Adipose tissue (tissue), 3 donors: ENCODE measurements around the gene DDOST. TPM values are rescaled to one million over a fixed set of nuclear protein-coding genes. Genes with fewer than 3 reads are reported as not detected.
"Not testable (repeated sequence)": the region's sequence is repeated elsewhere in the genome, so short reads cannot be mapped to it uniquely, and the experiment has no call there.

Source experiments
- H3K27ac ChIP-seq: one replicate; pipeline ENCODE4 v1.5.1; 2013; ENCODE audit warnings: low read depth, low read length
- WGBS, 3 donors: extraction: QIAGEN DNeasy Blood & Tissue Kit; methylation state at CpG; one replicate each; pipeline ENCODE4 v1.1.7; 2013; 5-methylcytosine and 5-hydroxymethylcytosine counted together
- polyA plus RNA-seq, 3 donors: library from polyadenylated mRNA; stranded (reverse); fragments of 200-250 nt; gene quantifications; one replicate each; pipeline ENCODE4 v1.2.3, GENCODE V29; 2013
- donor health status: healthy with polysubstance abuse.
- donor health status: Bipolar disorder and iron deficiency.
- donor health status: healthy.

Gene DDOST
- polyA plus RNA-seq, 3 donors: 80.2 to 182 (median 157) TPM

DNA sequence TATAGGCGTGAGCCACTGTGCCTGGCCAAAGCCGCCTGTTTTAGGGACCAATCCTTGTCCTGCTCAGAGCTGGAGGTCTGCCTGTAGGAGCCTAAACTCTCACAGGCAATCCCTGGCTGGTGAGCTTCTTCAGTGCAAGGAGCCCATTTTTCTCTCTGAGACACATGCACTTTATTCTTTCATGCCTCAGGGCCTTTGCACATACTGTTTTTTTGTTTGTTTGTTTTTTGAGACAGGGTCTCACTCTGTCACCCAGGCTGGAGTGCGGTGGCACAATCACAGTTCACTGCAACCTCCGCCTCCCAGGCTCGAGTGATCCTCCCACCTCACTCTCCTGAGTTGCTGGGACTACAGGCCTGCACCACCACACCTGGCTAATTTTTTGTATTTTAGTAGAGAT lies 49.5 kb downstream of the DDOST start:
- 94 to 98% (median 96%) methylated on average over 5 of the region's 5 CpGs for WGBS, 3 donors
- H3K27ac ChIP-seq: no peak overlapping the region

DNA sequence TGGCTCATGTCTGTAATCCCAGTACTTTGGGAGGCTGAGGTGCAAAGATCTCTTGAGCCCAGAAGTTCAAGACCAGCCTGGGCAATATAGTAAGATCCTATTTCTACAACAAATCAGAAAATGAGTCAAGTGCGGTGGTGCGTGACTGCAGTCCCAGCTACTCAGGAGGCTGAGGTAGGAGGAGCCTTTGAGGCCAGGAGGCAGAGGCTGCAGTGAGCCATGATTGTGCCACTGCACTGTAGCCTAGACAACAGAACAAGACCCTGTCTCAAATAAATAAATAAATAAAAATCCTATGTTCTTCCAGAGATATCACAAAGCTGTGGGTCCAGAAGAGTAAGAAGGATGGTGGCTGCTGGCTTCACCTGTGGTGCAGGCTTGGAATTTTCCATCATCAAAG lies 50.2 kb downstream of the DDOST start:
- H3K27ac ChIP-seq: no peak overlapping the region
- 89 to 99% (median 98%) methylated on average over 2 of the region's 2 CpGs for WGBS, 3 donors

DNA sequence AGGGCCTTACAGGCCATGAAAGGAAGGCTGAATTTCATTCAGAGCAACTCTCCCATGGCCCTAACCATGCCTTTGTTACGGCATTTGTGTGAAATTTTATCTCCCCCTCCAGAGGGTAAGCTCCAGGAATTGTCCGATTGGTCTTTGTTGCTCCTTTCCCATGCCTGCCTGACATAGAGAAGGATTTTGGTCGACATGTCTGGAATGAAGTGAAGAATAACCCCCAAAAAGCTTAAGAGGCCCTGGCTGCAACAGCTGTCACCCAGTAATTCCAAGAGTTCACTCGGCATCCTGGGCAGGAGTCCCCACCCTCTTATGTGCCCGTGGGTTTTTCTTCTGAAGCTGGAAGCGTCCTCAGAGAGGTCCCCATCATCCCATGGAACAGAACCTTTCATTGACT lies 51.6 kb downstream of the DDOST start:
- 76 to 90% (median 90%) methylated on average over 6 of the region's 6 CpGs for WGBS, 3 donors
- H3K27ac ChIP-seq: no peak overlapping the region

DNA sequence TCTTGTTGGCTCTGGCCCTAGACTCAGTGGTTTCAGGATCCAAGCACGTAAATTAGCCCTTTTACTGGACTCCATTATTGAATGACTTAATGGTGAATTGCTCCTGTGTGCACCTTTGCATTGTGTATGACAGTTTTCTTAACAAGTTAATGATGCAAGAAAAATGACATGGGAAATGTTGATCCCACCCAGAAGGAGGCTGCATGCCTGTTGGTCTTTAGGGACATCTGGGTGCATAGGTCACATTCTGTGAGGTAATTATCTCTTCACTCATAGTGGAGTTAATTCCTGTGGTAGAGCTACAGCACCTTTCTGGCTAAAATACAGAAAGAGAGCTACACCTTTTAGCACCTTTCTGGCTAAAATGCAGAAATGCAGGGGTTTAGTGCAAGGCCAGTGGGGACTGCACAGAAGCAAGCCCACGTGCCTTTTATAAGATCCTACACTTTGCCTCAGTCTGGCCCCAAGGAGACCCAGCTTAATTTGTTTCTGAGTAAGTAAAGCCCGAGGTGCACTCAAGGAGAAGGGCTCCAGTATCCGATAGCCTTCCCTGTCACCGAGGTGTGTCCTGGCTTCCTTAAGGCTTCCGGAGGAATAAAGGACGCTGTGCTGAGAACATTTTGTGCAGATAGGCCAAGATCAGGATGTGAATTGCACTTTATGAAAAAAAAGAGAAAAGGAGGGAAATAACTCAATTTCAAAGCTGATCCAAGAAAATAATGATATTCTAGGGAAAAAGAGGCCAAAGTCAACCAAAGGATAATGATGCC lies 54.2 kb downstream of the DDOST start:
- H3K27ac ChIP-seq: not testable (repeated sequence)
- 73 to 76% (median 76%) methylated on average over 6 of the region's 7 CpGs for WGBS, 3 donors

DNA sequence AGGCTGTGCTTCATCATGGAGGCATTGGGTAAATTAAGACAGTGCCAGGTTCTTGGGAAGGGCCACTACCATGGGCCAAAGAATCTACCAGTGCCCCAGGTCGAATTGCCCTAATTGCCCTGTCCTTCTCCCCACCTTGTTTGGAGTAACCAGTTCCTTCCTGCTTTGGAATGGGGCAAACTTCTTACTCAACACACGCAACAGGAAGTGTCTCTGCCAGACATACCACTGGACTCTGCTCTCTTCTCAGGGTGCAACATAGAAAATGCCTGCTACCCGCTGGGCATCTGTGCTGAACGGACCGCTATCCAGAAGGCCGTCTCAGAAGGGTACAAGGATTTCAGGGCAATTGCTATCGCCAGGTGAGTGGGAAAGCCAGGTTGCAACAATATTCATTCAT lies 56.5 kb downstream of the DDOST start:
- 56 to 86% (median 72%) methylated on average over 7 of the region's 7 CpGs for WGBS, 3 donors
- H3K27ac ChIP-seq: no peak overlapping the region

DNA sequence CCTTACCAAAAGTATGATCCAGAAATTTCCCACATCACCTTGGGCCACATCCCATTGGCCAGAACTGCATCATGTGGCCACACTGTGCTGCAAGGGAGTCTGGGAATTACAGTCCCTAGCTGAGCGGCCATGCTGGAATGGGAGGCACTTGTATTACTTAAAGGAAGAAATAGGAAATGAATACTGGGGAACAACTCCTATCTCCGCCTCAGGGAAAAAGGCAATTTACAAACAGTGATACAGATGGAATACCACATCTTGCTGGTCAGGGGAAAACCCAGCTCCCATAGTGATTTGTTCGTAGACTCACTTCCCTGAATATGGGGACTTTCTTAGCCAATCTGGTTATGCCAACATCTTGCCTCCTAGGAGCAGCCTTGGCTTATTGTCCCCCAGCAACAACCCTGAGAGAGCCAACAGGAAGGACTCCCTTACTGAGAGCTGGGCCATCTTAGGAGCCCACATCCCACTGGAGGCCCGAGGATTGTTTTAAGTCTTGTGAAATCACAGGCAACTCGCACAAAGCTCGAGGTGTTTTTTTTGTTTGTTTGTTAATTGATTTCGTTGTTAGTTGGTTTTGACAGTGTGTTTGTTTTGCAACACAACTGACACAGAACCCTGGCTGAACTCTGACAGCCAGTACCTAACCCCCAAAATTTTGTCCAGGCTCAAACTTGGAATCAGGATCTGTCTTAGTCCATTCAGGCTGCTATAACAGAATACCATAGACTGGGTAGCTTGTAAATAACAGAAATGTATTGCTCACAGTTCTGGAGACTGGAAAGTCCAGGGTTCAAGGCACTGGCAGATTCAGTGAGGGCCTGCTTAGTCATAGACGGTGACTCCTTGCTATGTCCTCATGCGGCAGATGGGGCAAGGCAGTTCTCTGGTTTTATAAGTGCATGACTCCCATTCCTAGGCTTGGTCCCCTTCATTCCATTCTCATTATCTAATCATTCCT lies 57.4 kb downstream of the DDOST start:
- WGBS, 3 donors: 65 to 82% (median 73%) methylated on average over 9 of the region's 9 CpGs
- no peak overlapping the region for H3K27ac ChIP-seq

DNA sequence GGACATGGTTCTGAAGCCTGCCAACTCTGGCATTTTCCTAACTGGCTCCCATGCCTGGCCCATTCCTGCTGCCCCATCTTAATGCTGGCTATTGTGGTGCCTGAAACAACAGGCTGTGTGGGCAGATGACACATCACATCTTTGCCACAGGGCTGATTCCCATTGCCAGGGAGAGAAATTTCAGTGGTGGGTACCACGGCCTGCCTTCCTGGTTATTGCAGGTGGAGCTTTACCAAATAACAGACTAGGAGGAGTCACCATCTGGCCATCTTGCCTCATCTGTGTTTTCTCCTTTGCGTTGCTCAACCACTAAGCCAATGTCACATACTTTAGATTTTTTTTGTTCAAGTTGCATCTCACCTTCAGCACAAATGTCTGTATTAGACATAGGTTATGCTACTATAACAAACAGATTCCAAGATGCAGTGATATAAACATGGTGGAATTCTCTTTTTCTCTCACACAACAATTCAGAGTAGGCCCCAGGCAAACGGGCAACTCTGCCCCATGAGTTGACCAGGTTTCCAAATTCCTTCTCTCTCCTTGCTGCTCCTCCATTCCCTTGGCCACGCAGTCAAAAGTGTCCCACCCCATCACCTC lies 58.2 kb downstream of the DDOST start:
- WGBS, 3 donors: 71 to 82% (median 80%) methylated on average over 4 of the region's 4 CpGs
- no peak overlapping the region for H3K27ac ChIP-seq

Other genes with a start within 250 kb of the DDOST start
- gene CAMK2N1, start 175.2 kb downstream of the DDOST start, polyA plus RNA-seq: 10 to 100 TPM in 1 of 3 donors, 1 to 10 TPM in 2; 2.2 to 36.2 (median 6.2) TPM
- 10 to 100 TPM in 2 of 3 donors, 1 to 10 TPM in 1; 6.6 to 20.5 (median 20.2) TPM for gene MUL1, start 153.2 kb downstream of the DDOST start, polyA plus RNA-seq
- gene FAM43B, start 108.8 kb downstream of the DDOST start, polyA plus RNA-seq: 1 to 10 TPM in 1 of 3 donors, under 1 TPM in 2; 0.28 to 1.5 (median 0.80) TPM
- 10 to 100 TPM in 1 of 3 donors, 1 to 10 TPM in 1, under 1 TPM in 1; 0.66 to 29.8 (median 9.8) TPM for gene CDA, start 72.3 kb downstream of the DDOST start, polyA plus RNA-seq
- 100 to 1,000 TPM in 1 of 3 donors, 10 to 100 TPM in 2; 34.6 to 132 (median 77.5) TPM for gene PINK1, start 27.9 kb downstream of the DDOST start, polyA plus RNA-seq
- gene KIF17, start 56.6 kb upstream of the DDOST start, polyA plus RNA-seq: 1 to 10 TPM in 2 of 3 donors, under 1 TPM in 1; 0.89 to 5.4 (median 4.2) TPM
- gene SH2D5, start 71.3 kb upstream of the DDOST start, polyA plus RNA-seq: under 1 TPM in 2 of 3 donors, not detected in 1; 0.03 to 0.39 TPM
- 100 to 1,000 TPM in 1 of 3 donors, 10 to 100 TPM in 2; 51.6 to 108 (median 70.0) TPM for gene HP1BP3, start 125.9 kb upstream of the DDOST start, polyA plus RNA-seq